ENCODE data around the gene EXOC4.

- no peak for TF ChIP-seq CTCF (conservative IDR thresholded peaks at IDR 0.05)
- no peak for TF ChIP-seq ZFX (IDR thresholded peaks at IDR 0.05)
Measured at GRCh38 chr7:133309333-133309732, 56.5 kb downstream of the EXOC4 start.
